ENCODE measurements around the gene SCN2A.

The SCN2A gene

DNA sequence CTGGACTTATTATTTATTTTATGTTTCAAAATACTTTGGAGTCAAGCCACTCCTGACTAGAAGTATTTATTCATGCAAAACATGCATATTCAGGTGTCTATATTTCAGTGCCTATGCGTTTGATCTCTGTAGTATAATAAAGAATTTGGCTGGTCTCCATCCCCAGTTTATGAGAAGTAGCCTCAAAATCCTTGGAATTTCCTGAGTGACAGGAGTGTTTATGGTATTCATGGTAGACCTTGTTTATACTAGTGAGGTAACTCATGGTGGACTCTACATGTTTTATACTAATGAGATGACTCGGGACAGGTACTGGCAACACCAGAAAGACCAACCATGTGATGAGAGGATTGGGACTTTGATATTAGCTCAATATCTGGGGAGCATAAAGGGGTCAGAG is 186.3 kb downstream of the SCN2A start:
- DNase-seq: no peak

DNA sequence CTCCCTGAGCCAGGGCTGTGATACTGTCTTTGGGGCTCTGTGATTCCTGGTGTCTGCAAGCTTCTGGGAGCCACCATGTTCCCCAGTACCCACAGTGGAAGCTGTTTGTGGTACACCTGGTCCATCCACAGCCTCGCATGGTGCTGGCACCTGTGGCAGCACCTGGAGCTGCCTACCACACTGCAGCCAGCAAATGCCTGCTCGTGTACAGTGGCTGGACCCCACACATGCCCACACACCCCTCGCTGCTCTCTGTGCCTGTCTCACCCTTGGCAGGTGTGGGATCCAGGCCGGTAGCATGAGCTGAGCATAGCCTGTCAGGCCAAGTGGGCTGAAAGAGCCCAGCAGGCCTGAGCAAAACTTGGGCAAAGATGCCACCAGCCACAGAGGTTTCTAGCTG is 188.5 kb downstream of the SCN2A start:
- no peak for DNase-seq

DNA sequence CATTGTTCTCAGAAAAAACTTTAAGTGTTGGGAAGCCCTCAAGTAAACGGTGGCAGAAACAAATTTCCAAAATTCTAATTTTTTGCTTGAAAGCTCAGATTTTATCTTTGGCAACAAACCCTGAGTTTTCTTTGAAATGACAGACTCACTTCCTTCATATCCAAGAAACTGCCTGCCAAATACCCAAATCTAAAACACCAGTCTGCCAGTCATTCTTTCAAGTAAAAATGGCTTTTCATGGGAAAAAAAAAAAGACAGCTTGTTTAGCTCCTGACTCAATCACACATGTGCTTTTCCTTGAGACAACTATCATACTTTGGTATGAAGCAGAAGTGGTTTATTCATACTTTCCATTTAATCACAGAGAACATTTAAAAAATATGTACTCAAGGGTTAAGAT is 189.7 kb downstream of the SCN2A start:
- DNase-seq: no peak

DNA sequence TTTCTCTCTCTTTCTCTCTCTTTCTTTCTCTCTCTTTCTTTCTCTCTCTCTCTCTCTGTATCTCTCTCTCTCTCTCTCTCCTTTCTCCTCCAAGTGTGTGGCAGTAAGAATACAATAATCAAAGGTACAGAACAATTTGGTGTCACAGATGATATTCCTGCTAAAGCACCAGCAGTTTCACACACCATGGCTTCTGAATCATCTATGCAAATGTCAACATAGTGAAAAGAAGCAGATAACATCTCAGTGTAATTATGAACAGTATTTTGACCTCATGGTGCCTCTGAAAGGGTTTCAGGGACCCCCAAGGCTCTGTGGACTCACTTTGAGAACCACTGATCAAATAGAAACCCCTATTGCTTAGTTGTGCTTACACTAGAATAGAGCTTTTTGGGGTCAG is 191.8 kb downstream of the SCN2A start:
- no peak for DNase-seq

DNA sequence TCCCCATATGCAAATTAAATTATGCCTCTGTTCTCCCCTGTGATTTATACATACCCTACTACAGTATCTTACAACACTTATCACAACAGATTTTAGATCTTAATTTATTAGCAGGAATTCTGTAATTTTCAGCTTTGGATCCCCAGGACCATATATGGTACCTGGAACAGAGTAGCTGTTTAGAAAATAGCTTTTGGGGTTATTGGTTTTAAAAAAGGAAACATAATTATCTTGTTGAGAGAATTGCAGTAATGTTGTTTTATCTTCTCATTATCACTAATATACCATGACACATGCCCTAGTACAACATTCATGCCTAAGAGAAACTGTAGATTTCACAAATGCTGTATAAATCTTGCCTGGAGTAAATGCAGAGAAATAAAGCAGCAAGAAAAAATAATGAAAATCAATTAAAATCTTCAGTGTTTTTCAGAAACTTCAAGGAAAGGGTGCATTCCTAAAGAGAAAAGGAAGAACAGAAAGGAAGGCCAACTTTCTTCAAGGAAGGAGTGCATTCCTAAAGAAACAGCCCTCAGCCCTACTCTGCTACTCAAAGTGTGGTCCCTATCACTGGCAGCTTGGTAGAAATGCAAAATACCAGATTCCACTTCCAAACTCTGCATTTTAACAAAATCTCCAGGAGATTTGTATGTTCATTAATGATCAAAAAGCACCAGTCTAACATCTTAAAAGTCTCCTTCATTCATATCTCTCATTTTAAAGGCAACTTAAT is 193.2 kb downstream of the SCN2A start:
- no peak for DNase-seq

DNA sequence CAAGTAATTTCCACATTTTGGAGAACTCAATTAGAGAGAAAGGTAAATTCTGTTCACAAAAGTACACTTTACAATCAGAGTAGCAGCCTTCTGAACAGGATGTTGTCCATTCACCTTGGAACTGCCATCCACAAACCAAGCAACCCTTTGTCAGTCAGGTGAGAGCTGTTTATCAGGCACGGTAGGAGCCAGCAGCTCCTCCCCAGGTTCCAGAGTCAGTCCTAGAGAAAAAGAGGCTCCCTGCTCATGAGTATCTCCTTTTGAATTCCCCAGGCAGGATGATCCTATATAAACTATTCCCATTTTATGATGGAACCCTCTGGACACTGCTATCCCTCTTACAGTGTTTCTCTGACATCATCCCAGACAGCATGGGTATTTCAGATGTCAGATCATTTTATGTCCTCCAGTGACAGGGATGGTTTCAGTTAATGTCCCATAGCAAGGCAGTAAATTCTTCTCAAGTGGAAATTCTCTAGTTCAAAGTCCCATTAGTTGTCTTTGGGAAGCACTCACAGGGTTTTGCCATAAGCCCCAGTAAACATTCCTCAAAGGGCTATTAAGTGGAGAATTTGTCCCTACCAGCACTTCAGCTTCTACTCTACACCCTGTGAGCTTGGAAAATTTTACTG is 195.8 kb downstream of the SCN2A start:
- DNase-seq: no peak

DNA sequence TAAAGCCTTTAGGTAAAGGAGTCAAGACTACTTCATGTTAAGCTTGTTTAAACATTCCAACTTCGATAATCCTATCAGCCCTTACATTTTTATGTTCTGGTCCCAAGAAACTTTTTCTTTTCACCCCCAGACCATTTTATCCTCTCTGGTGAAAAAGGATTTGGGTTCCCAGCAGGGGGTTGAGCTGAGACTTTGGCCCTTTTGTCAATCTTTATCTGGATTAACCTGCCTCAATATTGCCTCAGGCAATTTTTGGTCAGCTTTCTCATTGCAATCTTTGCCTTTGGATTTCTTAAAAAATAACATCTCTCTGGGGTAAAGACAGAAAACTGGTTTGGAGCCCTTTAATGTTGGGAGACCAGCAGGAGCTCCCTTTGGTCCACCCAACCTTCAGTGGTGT is 196.4 kb downstream of the SCN2A start:
- no peak for DNase-seq

DNA sequence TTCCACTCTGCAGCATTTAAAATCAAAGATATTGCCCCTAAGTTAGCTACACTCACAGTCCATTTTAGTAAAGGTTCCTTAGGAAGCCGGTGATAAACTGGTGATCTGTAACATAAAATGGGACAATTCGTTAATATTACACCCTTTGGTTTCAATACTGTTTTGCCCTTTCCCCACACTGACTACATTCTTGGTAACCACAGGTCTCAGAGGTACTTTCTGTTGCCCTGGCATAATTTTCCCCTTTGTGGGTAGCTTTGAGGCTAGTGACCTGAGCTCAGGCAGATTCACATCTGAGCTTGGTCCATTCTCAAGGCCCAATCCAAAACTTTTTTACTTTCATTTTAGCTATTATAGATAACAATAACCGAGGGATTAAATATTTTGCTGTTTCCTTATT is 197.3 kb downstream of the SCN2A start:
- DNase-seq: no peak

DNA sequence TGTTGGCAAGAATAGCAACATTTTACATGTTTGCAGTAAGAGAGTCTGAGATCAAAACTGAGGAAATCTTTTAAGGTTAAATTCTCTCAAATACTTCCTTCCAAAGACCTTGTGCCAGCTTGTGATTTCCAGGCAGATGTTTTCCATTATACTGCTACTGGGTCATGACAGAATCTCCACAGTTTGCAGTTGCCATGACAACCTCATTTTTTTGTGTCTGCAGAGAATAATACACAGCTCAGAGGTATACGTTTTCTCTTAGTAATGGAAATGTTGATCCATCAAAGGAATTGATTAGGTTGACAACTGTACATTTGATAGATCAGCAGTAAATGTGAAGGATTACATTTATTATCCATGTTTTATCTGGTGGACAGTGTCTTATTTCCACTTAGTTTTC is 201.2 kb downstream of the SCN2A start:
- no peak for DNase-seq
